Colonic mucosa (tissue), 4 donors: Measurements from ENCODE around the gene ECE2. TPM values are rescaled to one million over a fixed set of nuclear protein-coding genes. Genes with fewer than 3 reads are reported as not detected.
A peak's percentile ranks its signal among the peaks of the same experiment; 100 is the strongest.

Experiments
- DNase-seq: peaks from one replicate; pipeline ENCODE4 v3.0.0-alpha.2; 2020
- H3K27ac ChIP-seq: fragments of 200-600 bp; one replicate; pipeline ENCODE4 v1.8.0; 2021
- H3K27me3 ChIP-seq: fragments of 200-600 bp; one replicate; pipeline ENCODE4 v1.8.0; 2021
- H3K36me3 ChIP-seq: fragments of 200-600 bp; one replicate; pipeline ENCODE4 v1.8.0; 2021
- H3K4me1 ChIP-seq: fragments of 200-600 bp; one replicate; pipeline ENCODE4 v1.8.0; 2021; ENCODE audit warnings: mild to moderate bottlenecking
- H3K4me3 ChIP-seq: fragments of 200-600 bp; one replicate; pipeline ENCODE4 v1.8.0; 2021
- H3K9ac ChIP-seq, 2 donors: one replicate each; pipeline ENCODE4 v1.7.0; 2013; ENCODE audit warnings: control low read depth in 2 of 2, low read depth in 2 of 2, low read length in 2 of 2
- H3K9me3 ChIP-seq: fragments of 200-600 bp; one replicate; pipeline ENCODE4 v1.8.0; 2021
- intact Hi-C: fragments of 100-400 bp; cut with DNase I; formaldehyde crosslinking; loops from one replicate; pipeline ENCODE4 v1.14.1; 2022
- total RNA-seq, 2 donors: library from RNA; stranded (reverse); fragmentation: NEBNext Ultra II Directional in 1 of 2; extraction: Animal tissue kit (Norgen Biotek cat#: 25700) in 1 of 2; gene quantifications; one replicate each; pipeline ENCODE4 v1.2.1, GENCODE V29; 2021
- TF ChIP-seq, protein P1 (sequence below): fragments of 200-600 bp; IDR thresholded peaks from one replicate; pipeline ENCODE4 v1.8.0; 2022; ENCODE audit warnings: antibody characterized with exemption, mild to moderate bottlenecking
- donor health status: healthy.
- donor health status: DM: no; HTN: no; CAD: no.
- donor health status: DM: no; HTN: no; CAD: no.

Gene ECE2
- total RNA-seq, 2 donors from 2014 or later: 0.37 TPM; not detected in 1

DNA sequence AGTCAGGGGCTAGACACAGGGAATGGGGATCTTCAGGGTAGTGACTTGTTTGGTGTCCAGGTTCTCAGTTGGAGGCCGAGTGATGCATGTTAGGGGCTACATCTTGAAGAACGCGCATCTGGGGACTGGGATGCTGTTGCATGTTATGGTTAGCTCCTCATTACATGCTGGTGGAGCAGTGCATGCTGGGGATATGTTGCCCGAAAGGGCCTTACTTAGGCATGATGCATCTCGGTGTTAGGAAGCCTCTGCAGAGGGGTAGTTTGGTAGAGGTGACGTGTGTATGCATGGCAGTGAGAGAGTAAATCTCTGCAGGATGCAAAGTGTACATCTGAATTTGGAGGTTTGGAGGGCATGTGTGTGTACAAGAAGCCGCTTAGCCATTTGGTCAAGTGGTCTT, 41.0 kb downstream of the ECE2 start:
- Histone ChIP-seq H3K27ac (peak overlapping the region; percentile 86), H3K9me3 (no peaks in the 10 kb centered on the region), H3K27me3 (no peaks in the 10 kb centered on the region), H3K4me3 (no peak overlapping the region), H3K36me3 (peaks cover 4% of the 10 kb centered on the region), H3K9ac (peak overlapping the region; percentile 96 to 97), H3K4me1 (peaks cover 15% of the 10 kb centered on the region)
- DNase-seq: no peak
- intact Hi-C loops: no loop called here
- TF ChIP-seq, protein P1, sequence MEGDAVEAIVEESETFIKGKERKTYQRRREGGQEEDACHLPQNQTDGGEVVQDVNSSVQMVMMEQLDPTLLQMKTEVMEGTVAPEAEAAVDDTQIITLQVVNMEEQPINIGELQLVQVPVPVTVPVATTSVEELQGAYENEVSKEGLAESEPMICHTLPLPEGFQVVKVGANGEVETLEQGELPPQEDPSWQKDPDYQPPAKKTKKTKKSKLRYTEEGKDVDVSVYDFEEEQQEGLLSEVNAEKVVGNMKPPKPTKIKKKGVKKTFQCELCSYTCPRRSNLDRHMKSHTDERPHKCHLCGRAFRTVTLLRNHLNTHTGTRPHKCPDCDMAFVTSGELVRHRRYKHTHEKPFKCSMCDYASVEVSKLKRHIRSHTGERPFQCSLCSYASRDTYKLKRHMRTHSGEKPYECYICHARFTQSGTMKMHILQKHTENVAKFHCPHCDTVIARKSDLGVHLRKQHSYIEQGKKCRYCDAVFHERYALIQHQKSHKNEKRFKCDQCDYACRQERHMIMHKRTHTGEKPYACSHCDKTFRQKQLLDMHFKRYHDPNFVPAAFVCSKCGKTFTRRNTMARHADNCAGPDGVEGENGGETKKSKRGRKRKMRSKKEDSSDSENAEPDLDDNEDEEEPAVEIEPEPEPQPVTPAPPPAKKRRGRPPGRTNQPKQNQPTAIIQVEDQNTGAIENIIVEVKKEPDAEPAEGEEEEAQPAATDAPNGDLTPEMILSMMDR: no peak

DNA sequence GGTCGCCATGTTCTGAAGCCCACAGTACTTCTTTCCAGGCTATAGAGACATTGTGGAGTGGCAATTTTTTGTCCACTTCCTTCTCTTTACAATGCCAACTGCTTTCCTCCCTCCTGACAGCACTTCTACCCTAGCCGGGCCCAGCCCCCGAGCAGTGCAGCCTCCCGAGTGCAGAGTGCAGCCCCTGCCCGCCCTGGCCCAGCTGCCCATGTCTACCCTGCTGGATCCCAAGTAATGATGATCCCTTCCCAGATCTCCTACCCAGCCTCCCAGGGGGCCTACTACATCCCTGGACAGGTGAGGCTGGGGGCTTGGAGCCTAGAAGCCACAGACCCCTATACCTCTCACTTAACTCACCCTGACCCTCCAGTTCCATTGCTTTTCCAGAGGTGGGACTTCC, 41.4 kb downstream of the ECE2 start:
- no peaks in the 10 kb centered on the region for H3K27me3 ChIP-seq
- TF ChIP-seq, protein P1: no peak
- H3K36me3 ChIP-seq: peaks cover 8% of the 10 kb centered on the region
- no peak overlapping the region for H3K27ac ChIP-seq
- intact Hi-C loops: no loop called here
- H3K9me3 ChIP-seq: no peaks in the 10 kb centered on the region
- H3K9ac ChIP-seq: peak overlapping the region in 1 of 2 donors; percentile 96
- DNase-seq: no peak
- peaks cover 15% of the 10 kb centered on the region for H3K4me1 ChIP-seq
- no peak overlapping the region for H3K4me3 ChIP-seq

GRCh38 chr3:184320104-184320445, 44.3 kb downstream of the ECE2 start:
- Histone ChIP-seq H3K27ac (peak overlapping the region; percentile 76), H3K4me3 (no peak overlapping the region), H3K9ac (peak overlapping the region in 1 of 2 donors; percentile 59), H3K36me3 (peaks cover 30% of the 10 kb centered on the region), H3K9me3 (no peaks in the 10 kb centered on the region), H3K27me3 (no peaks in the 10 kb centered on the region), H3K4me1 (peaks cover 15% of the 10 kb centered on the region)
- TF ChIP-seq, protein P1: no peak
- intact Hi-C loops: no loop called here
- DNase-seq: peak; percentile 96

GRCh38 chr3:184321666-184322065, 45.8 kb downstream of the ECE2 start:
- Histone ChIP-seq H3K27ac (no peak overlapping the region), H3K36me3 (peaks cover 34% of the 10 kb centered on the region), H3K4me3 (no peak overlapping the region), H3K4me1 (peaks cover 13% of the 10 kb centered on the region), H3K9me3 (no peaks in the 10 kb centered on the region), H3K9ac (no peak overlapping the region), H3K27me3 (no peaks in the 10 kb centered on the region)
- no peak for DNase-seq
- TF ChIP-seq, protein P1: no peak
- intact Hi-C loops: no loop called here

DNA sequence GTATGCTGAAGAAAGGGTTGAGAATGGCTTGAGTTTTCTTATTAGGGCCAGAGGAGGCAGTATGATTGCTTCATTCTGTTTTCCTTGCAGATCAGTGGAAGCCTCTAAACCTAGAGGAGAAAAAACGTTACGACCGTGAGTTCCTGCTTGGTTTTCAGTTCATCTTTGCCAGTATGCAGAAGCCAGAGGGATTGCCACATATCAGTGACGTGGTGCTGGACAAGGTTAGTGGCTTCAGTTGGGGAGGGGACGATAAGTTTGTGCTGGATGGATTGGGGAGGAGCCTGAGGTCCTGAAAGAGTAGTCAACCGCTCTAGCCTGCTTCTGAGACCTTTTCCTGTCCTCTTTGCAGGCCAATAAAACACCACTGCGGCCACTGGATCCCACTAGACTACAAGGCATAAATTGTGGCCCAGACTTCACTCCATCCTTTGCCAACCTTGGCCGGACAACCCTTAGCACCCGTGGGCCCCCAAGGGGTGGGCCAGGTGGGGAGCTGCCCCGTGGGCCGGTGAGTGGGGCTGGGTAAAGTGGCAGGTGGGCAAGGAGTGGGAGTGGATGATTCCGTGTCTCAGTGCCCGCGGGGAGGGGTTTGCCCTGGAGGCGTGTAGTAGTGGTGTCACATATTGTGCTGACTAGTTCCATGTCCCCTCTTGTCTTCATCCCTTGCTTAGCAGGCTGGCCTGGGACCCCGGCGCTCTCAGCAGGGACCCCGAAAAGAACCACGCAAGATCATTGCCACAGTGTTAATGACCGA, 47.1 kb downstream of the ECE2 start:
- H3K4me3 ChIP-seq: no peak overlapping the region
- DNase-seq: no peak
- H3K4me1 ChIP-seq: peaks cover 4% of the 10 kb centered on the region
- no peaks in the 10 kb centered on the region for H3K9me3 ChIP-seq
- no peak overlapping the region for H3K27ac ChIP-seq
- TF ChIP-seq, protein P1: no peak
- no peak overlapping the region for H3K9ac ChIP-seq
- H3K27me3 ChIP-seq: no peaks in the 10 kb centered on the region
- peaks cover 46% of the 10 kb centered on the region for H3K36me3 ChIP-seq
- intact Hi-C loops: no loop called here
